GM12878 (cell line): ENCODE data around the gene MMP11. TPM values are rescaled to one million over a fixed set of nuclear protein-coding genes. Genes with fewer than 3 reads are reported as not detected.
A peak's percentile ranks its signal among the peaks of the same experiment; 100 is the strongest.

Source experiments
- ASH2L ChIP-seq: fragments of 300-600, 200-600 bp; sonication (generic); IDR thresholded peaks from 2 replicates; pipeline ENCODE4 v1.6.1; 2017; ENCODE audit warnings: low read depth, mild to moderate bottlenecking, borderline replicate concordance
- ATF7 ChIP-seq: fragments of 450-650 bp; IDR thresholded peaks from 2 replicates; pipeline ENCODE4 v1.6.1; 2016; ENCODE audit warnings: low read depth, mild to moderate bottlenecking
- BRCA1 ChIP-seq: IDR thresholded peaks from 2 replicates; pipeline ENCODE4 v1.6.1; 2011; ENCODE audit warnings: low read depth, low read length, improper control_type of control experiment
- CHD4 ChIP-seq: fragments of 200-600 bp; sonication (generic); IDR thresholded peaks from 2 replicates; pipeline ENCODE4 v1.6.1; 2016; ENCODE audit warnings: mild to moderate bottlenecking
- CREM ChIP-seq: IDR thresholded peaks from 2 replicates; pipeline ENCODE4 v1.6.1; 2014; ENCODE audit warnings: antibody characterized with exemption, low read depth
- E2F8 ChIP-seq: fragments of 450-650 bp; IDR thresholded peaks from 2 replicates; pipeline ENCODE4 v1.6.1; 2018; ENCODE audit warnings: mild to moderate bottlenecking, low read depth, moderate library complexity; ENCODE audit not compliant: partially characterized antibody
- ELK1 ChIP-seq: IDR thresholded peaks from 2 replicates; pipeline ENCODE4 v1.6.1; 2012; ENCODE audit warnings: low read depth, low read length, improper control_type of control experiment
- FOXK2 ChIP-seq: fragments of 450-650 bp; IDR thresholded peaks from 2 replicates; pipeline ENCODE4 v1.6.1; 2017; ENCODE audit warnings: mild to moderate bottlenecking, moderate library complexity
- IRF5 ChIP-seq: fragments of 450-650 bp; IDR thresholded peaks from 2 replicates; pipeline ENCODE4 v1.6.1; 2017; ENCODE audit warnings: borderline replicate concordance
- JUNB ChIP-seq: IDR thresholded peaks from 2 replicates; pipeline ENCODE4 v1.6.1; 2016; ENCODE audit warnings: antibody characterized with exemption, mild to moderate bottlenecking
- LARP7 ChIP-seq: fragments of 450-650 bp; IDR thresholded peaks from 2 replicates; pipeline ENCODE4 v1.6.1; 2017; ENCODE audit warnings: mild to moderate bottlenecking
- NBN ChIP-seq: fragments of 450-650 bp; IDR thresholded peaks from 2 replicates; pipeline ENCODE4 v1.6.1; 2016
- NFYB ChIP-seq: IDR thresholded peaks from 2 replicates; pipeline ENCODE4 v1.6.1; 2011; ENCODE audit warnings: low read depth, mild to moderate bottlenecking, low read length, improper control_type of control experiment, moderate library complexity; ENCODE audit not compliant: insufficient read depth
- PAX5 ChIP-seq: IDR thresholded peaks from 2 replicates; pipeline ENCODE4 v1.6.1; 2011; ENCODE audit warnings: low read depth, low read length, borderline replicate concordance
- POLR2AphosphoS2 ChIP-seq: IDR thresholded peaks from 2 replicates; pipeline ENCODE4 v1.6.1; 2011; ENCODE audit warnings: low read depth, mild to moderate bottlenecking, low read length, improper control_type of control experiment, moderate library complexity
- POLR2AphosphoS5 ChIP-seq: IDR thresholded peaks from 2 replicates; pipeline ENCODE4 v1.6.1; 2011; ENCODE audit warnings: mild to moderate bottlenecking, low read length, inconsistent platforms
- RFX5 ChIP-seq: IDR thresholded peaks from 2 replicates; pipeline ENCODE4 v1.6.1; 2011; ENCODE audit warnings: low read depth, low read length, improper control_type of control experiment
- SKIL ChIP-seq: fragments of 450-650 bp; IDR thresholded peaks from 2 replicates; pipeline ENCODE4 v1.6.1; 2017; ENCODE audit warnings: mild to moderate bottlenecking, low read depth, inconsistent platforms; ENCODE audit not compliant: poor library complexity, severe bottlenecking
- TCF12 ChIP-seq: IDR thresholded peaks from 2 replicates; pipeline ENCODE4 v1.6.1; 2011; ENCODE audit warnings: low read depth, mild to moderate bottlenecking, low read length
- ZNF207 ChIP-seq: fragments of 450-650 bp; IDR thresholded peaks from 2 replicates; pipeline ENCODE4 v1.6.1; 2014; ENCODE audit warnings: antibody characterized with exemption, mild to moderate bottlenecking, borderline replicate concordance
- ZNF384 ChIP-seq: IDR thresholded peaks from 2 replicates; pipeline ENCODE4 v1.6.1; 2012; ENCODE audit warnings: low read depth, mild to moderate bottlenecking, low read length, improper control_type of control experiment, borderline replicate concordance
- polyA plus RNA-seq, 11 experiments: library from polyadenylated mRNA; depleted of rRNA in 4 of 11; unstranded in 6 of 11; stranded (reverse) in 5 of 11; fragments of >200 nt; fragmentation: Nextera tagmentation in 4 of 11; fragmentation: Illumina TruSeq in 1 of 11; extraction: Ambion mirVana in 4 of 11; extraction: Trizol in 1 of 11; gene quantifications; 1 replicate in 1 of 11; 2 replicates in 10 of 11; pipeline versions ENCODE4 v1.2.1 to v1.2.3, GENCODE V29; 2011 to 2016; ENCODE audit warnings: inconsistent platforms in 2 of 11, missing spikeins in 2 of 11, low read depth in 1 of 11
- total RNA-seq, 4 experiments: library from RNA; depleted of rRNA in 3 of 4; stranded (reverse); fragments of >200 nt in 3 of 4; fragmentation: Illumina TruSeq in 1 of 4; extraction: Trizol in 1 of 4; gene quantifications; 2 replicates each; pipeline versions ENCODE4 v1.2.1 to v1.2.3, GENCODE V29; 2013 to 2021

MMP11 gene
- total and polyA plus RNA-seq, 10 of the 15 experiments (the other 5 are each of a cell fraction or from before 2014, with no cell fraction given), result 0.03 to 1.1 (median 0.31) TPM; not detected in 2

GRCh38 chr22:23750714-23751440 lies 21.8 kb upstream of the MMP11 start, which contains the start of gene ZNF70 (continued):
- TF ChIP-seq ASH2L (no peak), BRCA1 (no peak), ATF7 (no peak), JUNB (no peak), IRF5 (no peak), POLR2AphosphoS2 (no peak), CREM (0 out of 2 replicates have a peak, but pooled peaks have one; percentile 29), RFX5 (peak; percentile 88), PAX5 (peak; percentile 6; the same call in 1 of the 2 replicates), CHD4 (no peak), SKIL (no peak), ZNF384 (no peak), POLR2AphosphoS5 (peak; percentile 55; the same call in 1 of the 2 replicates), E2F8 (no peak), ELK1 (peak; percentile 66), NBN (no peak), NFYB (no peak), TCF12 (peak; percentile 62; the same call in 1 of the 2 replicates), ZNF207 (no peak), LARP7 (peak; percentile 74), FOXK2 (no peak)
